Measurements from ENCODE around the gene TRA2A. TPM values are rescaled to one million over a fixed set of nuclear protein-coding genes. Genes with fewer than 3 reads are reported as not detected.

TRA2A gene
- total and polyA plus RNA-seq, 2 of the 13 experiments (the other 11 are each of a cell fraction or from before 2014, with no cell fraction given), result 39.1 to 41.6 TPM

GRCh38 chr7:23531050-23531793 lies 559 bp downstream of the TRA2A start (continued):
- TF ChIP-seq ASH2L (IDR thresholded peaks at IDR 0.05; ENCODE audit: insufficient read length, low read depth, low read length) (peak; percentile 56), ZNF570 (CRISPR knock-in tag; IDR thresholded peaks at IDR 0.05; ENCODE audit: borderline replicate concordance) (no peak), HOXA3 (CRISPR knock-in tag; IDR thresholded peaks at IDR 0.05) (no peak), DNMT1 (CRISPR knock-in tag; IDR thresholded peaks at IDR 0.05) (no peak), CENPBD1 (CRISPR knock-in tag; IDR thresholded peaks at IDR 0.05; ENCODE audit: borderline replicate concordance, low read depth) (no peak), TBX3 (IDR thresholded peaks at IDR 0.05; ENCODE audit: borderline replicate concordance) (no peak), ZNF629 (CRISPR knock-in tag; conservative IDR thresholded peaks at IDR 0.05) (no peak), ATF6 (CRISPR knock-in tag; conservative IDR thresholded peaks at IDR 0.05) (no peak), ZNF737 (CRISPR knock-in tag; IDR thresholded peaks at IDR 0.05; ENCODE audit: borderline replicate concordance) (0 out of 2 replicates have a peak, but pooled peaks have one; percentile 74), ZNF136 (CRISPR knock-in tag; IDR thresholded peaks at IDR 0.05; ENCODE audit: low read depth) (0 out of 2 replicates have a peak, but pooled peaks have one; percentile 29), HIVEP1 (CRISPR knock-in tag; IDR thresholded peaks at IDR 0.05) (no peak), PHF20 (CRISPR knock-in tag; IDR thresholded peaks at IDR 0.05) (0 out of 2 replicates have a peak, but pooled peaks have one; percentile 5), ZNF609 (CRISPR knock-in tag; IDR thresholded peaks at IDR 0.05; ENCODE audit: borderline replicate concordance) (no peak), ZBTB49 (CRISPR knock-in tag; IDR thresholded peaks at IDR 0.05; ENCODE audit: borderline replicate concordance) (no peak), KAT7 (CRISPR knock-in tag; IDR thresholded peaks at IDR 0.05; ENCODE audit: borderline replicate concordance) (0 out of 2 replicates have a peak, but pooled peaks have one; percentile 28), ZNF572 (CRISPR knock-in tag; IDR thresholded peaks at IDR 0.05) (no peak), ZFY (CRISPR knock-in tag; IDR thresholded peaks at IDR 0.05) (no peak), ATF1 (CRISPR knock-in tag; IDR thresholded peaks at IDR 0.05) (no peak), SYNCRIP (IDR thresholded peaks at IDR 0.05; ENCODE audit: insufficient read depth, low read depth, low read length) (no peak)

Data from HepG2 (cell line).